Activated naive CD4-positive, alpha-beta T cell treated with anti-CD3 and anti-CD28 coated beads, Interleukin-2, amount 10 ng/mL, durations not matched to agents 7 days and 5 days (primary cell): Measurements from ENCODE around the gene GNGT1.

ENCODE experiments used
- CTCF ChIA-PET: fragments of 350-600 bp; sonication (Branson Sonifier 250); formaldehyde crosslinking; loops from one replicate; lab custom pipeline; 2021; ENCODE audit warnings: antibody characterized with exemption; lab: Charles Lee
- DNase-seq: peaks from one replicate; pipeline ENCODE4 v3.0.0-alpha.2; 2020
- H3K27ac Mint-ChIP-seq: one replicate; pipeline ENCODE4 v1.8.0; 2021; ENCODE audit warnings: mild to moderate bottlenecking, moderate library complexity, mixed read lengths
- H3K27me3 Mint-ChIP-seq: one replicate; pipeline ENCODE4 v1.8.0; 2021; ENCODE audit warnings: mild to moderate bottlenecking, mixed read lengths
- H3K36me3 Mint-ChIP-seq: one replicate; pipeline ENCODE4 v1.8.0; 2021; ENCODE audit warnings: mixed read lengths
- H3K4me1 Mint-ChIP-seq: one replicate; pipeline ENCODE4 v1.8.0; 2021; ENCODE audit warnings: mixed read lengths
- H3K4me3 Mint-ChIP-seq: one replicate; pipeline ENCODE4 v1.8.0; 2021; ENCODE audit warnings: mild to moderate bottlenecking, moderate library complexity, mixed read lengths
- H3K9me3 Mint-ChIP-seq: one replicate; pipeline ENCODE4 v1.8.0; 2021; ENCODE audit warnings: mixed read lengths

GNGT1 gene

DNA sequence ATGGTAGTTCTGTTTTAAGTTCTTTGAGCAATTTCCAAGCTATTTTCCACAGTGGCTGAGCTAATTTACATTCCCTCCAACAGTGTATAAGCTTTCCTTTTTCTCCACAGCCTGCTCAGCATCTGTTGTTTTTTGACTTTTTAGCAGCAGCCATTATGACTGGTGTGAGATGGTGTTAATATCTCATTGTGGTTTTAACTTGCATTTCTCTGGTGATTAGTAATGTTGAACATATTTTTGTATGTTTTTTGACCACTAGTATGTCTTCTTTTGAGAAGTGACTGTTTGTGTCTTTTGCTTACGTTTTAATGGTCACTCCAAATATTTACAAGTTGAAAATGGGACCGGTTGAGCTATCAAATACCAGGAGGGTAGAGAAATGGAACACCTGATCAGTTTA is 35.6 kb downstream of the GNGT1 start:
- no peaks in the 10 kb centered on the region for H3K4me1 Mint-ChIP-seq
- CTCF ChIA-PET: no interaction called here
- no peaks in the 10 kb centered on the region for H3K9me3 Mint-ChIP-seq
- no peak overlapping the region for H3K27ac Mint-ChIP-seq
- H3K36me3 Mint-ChIP-seq: no peaks in the 10 kb centered on the region
- H3K27me3 Mint-ChIP-seq: no peaks in the 10 kb centered on the region
- H3K4me3 Mint-ChIP-seq: no peak overlapping the region
- no peak for DNase-seq

- H3K9me3 Mint-ChIP-seq: no peaks in the 10 kb centered on the region
- CTCF ChIA-PET: no interaction called here
- DNase-seq: no peak
- H3K4me3 Mint-ChIP-seq: no peak overlapping the region
- no peaks in the 10 kb centered on the region for H3K27me3 Mint-ChIP-seq
- no peaks in the 10 kb centered on the region for H3K36me3 Mint-ChIP-seq
- H3K4me1 Mint-ChIP-seq: no peaks in the 10 kb centered on the region
- H3K27ac Mint-ChIP-seq: no peak overlapping the region
Measured at GRCh38 chr7:93943816-93944540, 37.6 kb downstream of the GNGT1 start.

DNA sequence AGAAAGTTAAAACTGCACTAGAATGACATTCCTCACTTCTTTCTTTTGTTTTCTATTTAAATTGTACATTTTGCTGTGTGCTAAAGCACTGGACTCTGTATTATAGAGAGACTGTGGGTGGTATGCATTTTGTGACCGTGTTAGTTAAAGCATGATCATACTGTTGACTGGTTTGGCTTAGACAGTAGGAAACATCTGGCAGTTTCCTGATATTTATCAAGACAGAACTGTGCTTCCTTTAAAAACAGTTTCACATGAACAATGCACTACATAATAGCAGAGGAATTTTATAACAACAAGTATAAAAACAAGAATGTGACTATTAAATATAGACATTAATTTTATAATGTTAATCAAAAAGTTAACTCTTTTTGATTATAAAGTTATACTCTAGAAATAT is 38.3 kb downstream of the GNGT1 start:
- CTCF ChIA-PET: no interaction called here
- no peaks in the 10 kb centered on the region for H3K4me1 Mint-ChIP-seq
- no peak overlapping the region for H3K4me3 Mint-ChIP-seq
- no peaks in the 10 kb centered on the region for H3K36me3 Mint-ChIP-seq
- no peaks in the 10 kb centered on the region for H3K27me3 Mint-ChIP-seq
- no peaks in the 10 kb centered on the region for H3K9me3 Mint-ChIP-seq
- no peak overlapping the region for H3K27ac Mint-ChIP-seq
- DNase-seq: no peak

- no peaks in the 10 kb centered on the region for H3K27me3 Mint-ChIP-seq
- no peak for DNase-seq
- no peaks in the 10 kb centered on the region for H3K9me3 Mint-ChIP-seq
- H3K36me3 Mint-ChIP-seq: no peaks in the 10 kb centered on the region
- no peak overlapping the region for H3K27ac Mint-ChIP-seq
- CTCF ChIA-PET: no interaction called here
- H3K4me3 Mint-ChIP-seq: no peak overlapping the region
- no peaks in the 10 kb centered on the region for H3K4me1 Mint-ChIP-seq
Measured at GRCh38 chr7:93945083-93945482, 38.7 kb downstream of the GNGT1 start.

- Mint-ChIP-seq H3K4me3 (no peak overlapping the region), H3K27me3 (no peaks in the 10 kb centered on the region), H3K27ac (no peak overlapping the region), H3K36me3 (no peaks in the 10 kb centered on the region), H3K9me3 (no peaks in the 10 kb centered on the region), H3K4me1 (no peaks in the 10 kb centered on the region)
- CTCF ChIA-PET: no interaction called here
- DNase-seq: no peak
Measured at GRCh38 chr7:93945756-93946535, 39.6 kb downstream of the GNGT1 start.

DNA sequence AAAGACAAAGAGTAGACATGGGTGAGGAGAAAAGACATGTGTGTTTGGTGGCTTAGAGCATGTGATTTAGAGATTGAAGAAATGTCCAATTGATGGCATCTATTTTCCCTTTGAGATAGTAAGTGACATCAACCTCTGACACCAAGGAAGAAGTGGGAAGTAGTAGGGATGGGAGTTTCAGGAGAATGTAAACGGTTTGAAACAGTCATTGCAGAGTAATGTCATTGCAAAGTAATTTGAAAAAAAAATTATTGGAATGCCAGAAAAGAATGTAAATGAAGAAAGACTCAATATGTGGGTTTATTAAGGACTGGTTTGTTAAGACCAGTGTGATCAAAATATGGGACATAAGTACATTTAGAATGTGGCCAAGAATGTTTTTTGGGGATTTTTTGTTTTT is 41.7 kb downstream of the GNGT1 start:
- CTCF ChIA-PET: no interaction called here
- H3K27ac Mint-ChIP-seq: no peak overlapping the region
- no peak for DNase-seq
- no peaks in the 10 kb centered on the region for H3K36me3 Mint-ChIP-seq
- H3K4me1 Mint-ChIP-seq: no peaks in the 10 kb centered on the region
- H3K4me3 Mint-ChIP-seq: no peak overlapping the region
- H3K9me3 Mint-ChIP-seq: no peaks in the 10 kb centered on the region
- no peaks in the 10 kb centered on the region for H3K27me3 Mint-ChIP-seq

GRCh38 chr7:93948873-93949272 is 42.5 kb downstream of the GNGT1 start:
- Mint-ChIP-seq H3K27me3 (no peaks in the 10 kb centered on the region), H3K27ac (no peak overlapping the region), H3K9me3 (no peaks in the 10 kb centered on the region), H3K4me1 (no peaks in the 10 kb centered on the region), H3K4me3 (no peak overlapping the region), H3K36me3 (no peaks in the 10 kb centered on the region)
- no peak for DNase-seq
- CTCF ChIA-PET: no interaction called here

GRCh38 chr7:93949423-93949822 is 43.1 kb downstream of the GNGT1 start:
- CTCF ChIA-PET: no interaction called here
- Mint-ChIP-seq H3K4me1 (no peaks in the 10 kb centered on the region), H3K4me3 (no peak overlapping the region), H3K27ac (no peak overlapping the region), H3K9me3 (no peaks in the 10 kb centered on the region), H3K27me3 (no peaks in the 10 kb centered on the region), H3K36me3 (no peaks in the 10 kb centered on the region)
- DNase-seq: no peak

DNA sequence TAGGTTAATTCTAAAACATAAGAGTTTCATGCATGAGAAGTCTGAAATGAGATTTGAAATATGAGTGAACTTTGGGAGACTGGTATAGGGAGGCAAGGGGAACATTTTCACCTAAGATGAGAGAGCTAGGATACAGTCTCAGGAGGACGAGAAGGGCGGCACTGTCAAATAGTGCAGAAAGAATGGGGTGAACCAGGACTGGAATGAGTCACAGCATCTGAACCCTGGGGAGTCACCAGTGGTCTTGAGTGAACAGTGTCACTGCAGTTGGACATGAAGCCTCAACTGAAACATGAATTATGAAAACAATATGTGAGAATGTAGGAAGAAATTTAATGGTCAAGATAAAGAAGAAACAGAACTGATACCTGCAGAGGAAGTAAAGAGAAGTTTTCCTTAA is 48.9 kb downstream of the GNGT1 start:
- Mint-ChIP-seq H3K9me3 (no peaks in the 10 kb centered on the region), H3K27ac (no peak overlapping the region), H3K4me3 (no peak overlapping the region), H3K4me1 (no peaks in the 10 kb centered on the region), H3K36me3 (no peaks in the 10 kb centered on the region), H3K27me3 (no peaks in the 10 kb centered on the region)
- CTCF ChIA-PET: no interaction called here
- no peak for DNase-seq

- Mint-ChIP-seq H3K4me3 (no peak overlapping the region), H3K9me3 (no peaks in the 10 kb centered on the region), H3K27me3 (no peaks in the 10 kb centered on the region), H3K36me3 (no peaks in the 10 kb centered on the region), H3K4me1 (no peaks in the 10 kb centered on the region), H3K27ac (no peak overlapping the region)
- CTCF ChIA-PET: no interaction called here
- no peak for DNase-seq
Measured at GRCh38 chr7:93957767-93958166, 51.4 kb downstream of the GNGT1 start.

DNA sequence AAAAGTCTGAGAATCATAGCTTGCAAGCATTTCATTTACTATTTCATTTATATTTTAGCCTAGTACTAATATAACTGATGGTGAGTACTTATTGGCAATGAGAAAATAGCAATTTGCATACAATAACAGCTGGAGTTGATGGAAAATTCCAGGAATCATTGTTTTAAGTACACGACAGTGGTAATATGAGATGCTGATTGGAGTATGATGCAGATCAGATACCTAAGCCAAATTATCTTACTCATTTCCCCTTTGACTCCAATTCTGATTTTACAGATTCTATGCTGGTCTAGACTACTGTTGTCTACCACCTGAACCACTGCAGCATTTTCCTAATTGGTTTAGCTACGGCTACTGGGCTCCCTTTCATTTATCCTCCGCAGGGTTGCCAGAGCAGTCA is 51.8 kb downstream of the GNGT1 start:
- no peaks in the 10 kb centered on the region for H3K9me3 Mint-ChIP-seq
- no peaks in the 10 kb centered on the region for H3K36me3 Mint-ChIP-seq
- CTCF ChIA-PET: no interaction called here
- no peaks in the 10 kb centered on the region for H3K27me3 Mint-ChIP-seq
- H3K4me1 Mint-ChIP-seq: no peaks in the 10 kb centered on the region
- H3K27ac Mint-ChIP-seq: no peak overlapping the region
- DNase-seq: no peak
- no peak overlapping the region for H3K4me3 Mint-ChIP-seq

GRCh38 chr7:93958651-93959050 is 52.3 kb downstream of the GNGT1 start:
- H3K27me3 Mint-ChIP-seq: no peaks in the 10 kb centered on the region
- CTCF ChIA-PET: no interaction called here
- no peaks in the 10 kb centered on the region for H3K36me3 Mint-ChIP-seq
- no peaks in the 10 kb centered on the region for H3K4me1 Mint-ChIP-seq
- H3K9me3 Mint-ChIP-seq: no peaks in the 10 kb centered on the region
- H3K27ac Mint-ChIP-seq: no peak overlapping the region
- H3K4me3 Mint-ChIP-seq: no peak overlapping the region
- DNase-seq: no peak
